Stimulated activated naive CD8-positive, alpha-beta T cell treated with anti-CD3 and anti-CD28 coated beads, Interleukin-15, Interleukin-2, amounts not matched to agents 100 ng/mL and 50 ng/mL, for 24 hours (primary cell): ENCODE results near the gene GPR17.

Source experiments
- H3K27ac Mint-ChIP-seq: one replicate; pipeline ENCODE4 v1.8.0; 2021; ENCODE audit warnings: mild to moderate bottlenecking, mixed read lengths
- H3K27me3 Mint-ChIP-seq: one replicate; pipeline ENCODE4 v1.8.0; 2021; ENCODE audit warnings: mixed read lengths
- H3K36me3 Mint-ChIP-seq: one replicate; pipeline ENCODE4 v1.8.0; 2021; ENCODE audit warnings: low read depth, mixed read lengths
- H3K4me1 Mint-ChIP-seq: one replicate; pipeline ENCODE4 v1.8.0; 2021; ENCODE audit warnings: low read depth, mixed read lengths
- H3K4me3 Mint-ChIP-seq: one replicate; pipeline ENCODE4 v1.8.0; 2021; ENCODE audit warnings: mild to moderate bottlenecking, mixed read lengths
- H3K9me3 Mint-ChIP-seq: one replicate; pipeline ENCODE4 v1.8.0; 2021; ENCODE audit warnings: mixed read lengths

GPR17 gene

DNA sequence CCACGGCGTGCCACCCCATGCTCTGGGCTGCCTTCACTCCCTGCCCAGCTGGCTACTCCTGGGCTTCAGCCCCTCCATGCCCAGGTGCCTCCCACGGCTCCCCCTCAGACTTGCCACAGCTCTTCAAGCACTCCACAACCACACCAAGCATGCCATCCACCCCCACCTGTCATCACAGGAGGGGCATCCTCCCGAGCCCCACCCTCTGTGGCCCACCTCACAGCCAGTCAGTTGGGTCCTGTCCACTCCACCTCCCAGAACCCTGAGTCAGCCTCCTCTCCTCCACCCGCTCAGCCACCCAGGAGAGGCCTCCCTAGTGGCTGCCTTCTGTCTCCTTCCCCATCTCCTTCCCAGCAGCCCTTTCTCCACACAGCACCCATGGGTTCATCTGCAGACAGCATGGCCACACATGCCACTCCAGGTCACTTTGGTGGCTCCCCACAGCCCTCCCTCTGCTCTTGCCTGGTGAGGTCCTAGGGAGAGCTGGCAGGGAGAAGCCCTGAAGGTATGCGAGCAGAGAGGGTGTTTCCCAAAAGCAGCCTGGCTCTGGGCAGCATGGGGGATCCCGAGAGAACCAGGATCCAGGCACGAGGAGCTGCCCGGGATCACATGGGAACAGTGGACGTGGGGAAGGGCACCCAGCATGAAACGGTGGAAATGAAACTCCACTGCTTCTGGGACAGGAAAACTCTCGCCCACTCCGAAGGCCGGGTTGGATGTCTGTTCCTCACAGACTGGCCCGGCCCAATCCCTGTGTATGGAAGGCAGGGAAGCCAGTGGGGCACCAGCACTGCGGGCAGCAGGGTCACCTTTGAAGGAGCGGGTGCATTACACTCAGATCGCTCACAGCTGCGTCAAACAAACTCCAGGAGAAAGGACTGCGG lies 26.6 kb downstream of the GPR17 start:
- Mint-ChIP-seq H3K9me3 (no peaks in the 10 kb centered on the region), H3K27me3 (peaks cover 63% of the 10 kb centered on the region), H3K4me3 (no peak overlapping the region), H3K36me3 (no peaks in the 10 kb centered on the region), H3K4me1 (peaks cover 6% of the 10 kb centered on the region), H3K27ac (no peak overlapping the region)

DNA sequence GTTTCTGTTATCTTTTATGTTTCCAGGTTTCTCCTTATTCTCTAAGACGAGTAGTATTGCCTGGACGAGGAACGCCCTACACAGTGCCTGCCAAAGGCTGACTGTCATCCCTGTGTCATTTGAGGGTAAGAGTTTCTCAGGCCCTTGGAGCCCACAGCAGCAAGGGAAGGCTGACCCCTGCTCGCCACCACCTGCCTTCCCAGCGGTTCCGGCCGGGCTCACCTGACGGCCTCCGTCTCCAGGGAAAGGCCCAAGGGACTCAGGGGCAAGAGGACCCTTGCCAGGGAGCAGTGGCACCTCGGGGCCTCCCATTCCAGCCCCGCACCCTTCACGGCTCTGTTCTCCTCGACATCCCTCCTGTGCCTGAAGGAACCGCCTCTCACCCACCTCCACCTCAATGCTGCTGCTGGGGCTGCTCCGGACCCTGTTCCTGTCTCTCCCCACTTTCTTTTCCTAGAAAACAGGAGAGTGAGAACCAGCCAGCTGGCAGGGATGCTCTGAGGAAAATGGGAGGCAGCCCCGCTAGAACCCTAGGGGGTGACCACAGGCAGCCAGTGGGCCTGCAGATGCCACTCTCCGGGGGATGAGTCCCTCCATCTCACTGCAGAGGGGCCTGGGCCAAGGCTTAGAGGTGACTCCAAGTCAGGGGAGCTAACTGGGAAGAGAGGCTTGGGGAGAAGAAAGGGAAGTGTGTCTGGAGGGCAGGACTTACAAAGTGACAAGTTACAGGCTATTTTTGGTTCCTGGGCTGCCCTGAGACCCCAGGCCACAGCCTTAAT lies 27.5 kb downstream of the GPR17 start:
- no peak overlapping the region for H3K27ac Mint-ChIP-seq
- H3K27me3 Mint-ChIP-seq: peaks cover 65% of the 10 kb centered on the region

DNA sequence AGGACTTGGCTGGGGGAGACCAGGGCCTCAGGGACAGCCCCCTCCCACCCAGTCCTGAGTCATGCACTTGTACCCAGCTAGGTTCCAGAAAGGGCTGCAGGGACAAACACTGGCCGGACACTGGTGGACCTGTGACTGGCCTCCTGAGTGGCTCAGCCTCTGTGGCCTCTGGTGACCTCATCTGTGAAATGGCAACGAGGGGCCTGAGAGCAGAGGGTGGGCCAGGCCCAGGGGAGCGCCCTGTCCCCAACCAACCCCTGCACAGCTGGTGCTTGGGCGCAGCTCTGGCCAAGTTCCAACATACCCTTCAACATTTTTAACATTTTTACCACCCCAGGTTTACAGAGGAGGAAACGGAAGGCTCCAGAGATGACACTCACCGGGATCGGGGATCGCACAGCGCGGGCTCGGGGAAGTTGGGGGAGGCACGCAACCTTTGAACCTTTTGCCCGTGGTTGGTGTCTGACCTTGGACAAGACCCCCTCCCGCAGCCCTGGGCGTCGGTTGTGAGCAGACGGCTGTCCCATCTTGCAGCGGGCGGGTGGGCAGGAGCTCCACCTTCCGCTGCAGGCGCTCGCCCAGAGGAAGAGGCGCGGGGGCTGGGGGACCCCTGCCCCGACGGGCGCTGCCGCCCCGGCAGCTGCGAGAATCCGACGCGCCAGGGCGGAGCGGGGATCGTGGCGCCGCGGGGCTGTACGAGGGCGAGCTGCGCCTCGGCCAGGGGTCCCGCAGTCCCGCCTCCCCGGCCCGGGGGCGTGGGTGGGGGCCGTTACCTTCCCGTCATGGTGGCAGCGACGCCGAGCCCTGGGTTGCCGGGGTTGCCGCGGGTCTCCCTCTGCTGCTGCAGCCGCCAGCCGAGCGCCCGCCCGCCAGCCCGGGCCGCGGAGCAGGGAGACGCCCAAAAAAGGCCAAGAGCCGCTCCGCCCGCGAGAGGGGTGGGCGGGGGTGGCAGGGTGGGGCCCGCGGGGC lies 28.6 kb downstream of the GPR17 start:
- no peaks in the 10 kb centered on the region for H3K36me3 Mint-ChIP-seq
- peaks cover 61% of the 10 kb centered on the region for H3K27me3 Mint-ChIP-seq
- no peak overlapping the region for H3K27ac Mint-ChIP-seq
- no peaks in the 10 kb centered on the region for H3K9me3 Mint-ChIP-seq
- H3K4me3 Mint-ChIP-seq: peak overlapping the region; percentile 77
- H3K4me1 Mint-ChIP-seq: peaks cover 6% of the 10 kb centered on the region

More for the DNA sequence above, 27.5 kb downstream of the GPR17 start:
- Mint-ChIP-seq H3K9me3 (no peaks in the 10 kb centered on the region), H3K4me1 (peaks cover 6% of the 10 kb centered on the region), H3K4me3 (no peak overlapping the region), H3K36me3 (no peaks in the 10 kb centered on the region)

DNA sequence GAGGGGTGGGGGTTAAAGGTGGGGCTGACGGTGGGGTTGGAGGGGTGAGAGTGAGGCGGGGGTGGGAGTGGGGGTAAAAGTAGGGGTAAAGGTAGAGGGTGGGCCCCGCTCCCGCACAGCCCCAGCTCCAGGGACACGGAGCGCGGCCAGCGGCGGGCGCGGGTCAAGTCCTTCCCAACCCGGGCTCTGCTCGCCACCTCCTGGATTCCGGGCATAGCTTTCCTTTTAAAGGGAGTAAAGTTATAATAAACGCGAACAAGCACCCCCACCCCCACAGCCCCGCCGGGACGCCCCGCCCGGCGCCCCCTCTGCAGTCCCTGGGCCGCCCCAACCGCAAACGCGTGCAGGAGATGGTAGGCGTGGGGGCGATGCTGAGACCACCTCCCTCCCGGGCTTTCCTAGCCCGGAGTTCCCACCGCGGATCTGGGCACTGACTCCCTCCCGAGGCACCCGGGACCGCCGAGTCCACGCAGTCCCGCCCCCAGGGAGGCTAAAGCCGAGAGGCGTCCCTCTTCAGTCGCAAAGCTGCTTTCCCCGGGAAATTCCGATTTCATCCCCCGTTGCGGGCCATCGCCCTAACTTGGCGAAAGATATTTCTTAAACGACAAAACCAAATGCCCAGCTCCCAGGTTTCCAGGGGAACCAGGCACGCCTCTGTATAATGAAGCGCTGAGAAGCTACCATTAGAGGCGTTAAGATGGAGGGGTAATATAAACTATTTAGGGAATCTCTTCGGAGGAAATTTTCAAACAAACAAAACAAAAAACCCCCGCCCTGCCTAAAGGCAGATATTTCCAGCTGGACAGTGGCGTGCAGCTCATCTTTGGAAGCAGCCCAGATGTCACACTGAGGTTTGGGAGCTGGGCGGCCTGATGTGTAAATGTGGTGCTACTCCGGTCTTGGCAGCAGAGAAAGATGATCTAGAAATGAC lies 29.6 kb downstream of the GPR17 start, which contains the start of gene LIMS2:
LIMS2 (minus strand) TSS at position 200 of the 931 bp plus-strand sequence. CDS start 506 bp downstream, outside the sequence.
- no peaks in the 10 kb centered on the region for H3K36me3 Mint-ChIP-seq
- H3K27me3 Mint-ChIP-seq: peaks cover 51% of the 10 kb centered on the region
- no peaks in the 10 kb centered on the region for H3K9me3 Mint-ChIP-seq
- peaks cover 6% of the 10 kb centered on the region for H3K4me1 Mint-ChIP-seq
- no peak within 1 kb of the TSS for H3K27ac Mint-ChIP-seq
- peak within 1 kb of the TSS; percentile 77 for H3K4me3 Mint-ChIP-seq

DNA sequence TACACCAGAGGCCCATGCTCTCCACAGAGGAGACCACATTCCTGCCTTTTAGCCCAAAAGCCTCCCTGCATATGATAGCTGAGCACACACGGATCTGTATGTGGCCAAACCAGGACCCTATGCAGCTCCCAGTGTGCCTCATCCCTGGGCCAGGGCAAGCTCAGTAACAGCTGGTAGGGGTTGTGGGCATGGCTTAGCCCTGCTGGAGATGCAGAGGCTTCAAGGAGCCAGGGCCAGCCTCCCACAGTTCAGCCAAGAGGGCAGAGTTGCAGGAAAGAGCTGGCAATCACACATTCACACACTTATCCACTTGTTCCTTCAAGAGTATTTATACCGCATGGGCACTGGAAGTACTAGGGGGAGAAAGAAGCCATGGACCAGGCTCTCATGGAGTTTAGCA lies 31.0 kb downstream of the GPR17 start:
- H3K4me1 Mint-ChIP-seq: peaks cover 6% of the 10 kb centered on the region
- H3K27ac Mint-ChIP-seq: no peak overlapping the region
- no peak overlapping the region for H3K4me3 Mint-ChIP-seq
- no peaks in the 10 kb centered on the region for H3K9me3 Mint-ChIP-seq
- H3K36me3 Mint-ChIP-seq: no peaks in the 10 kb centered on the region
- peaks cover 45% of the 10 kb centered on the region for H3K27me3 Mint-ChIP-seq

DNA sequence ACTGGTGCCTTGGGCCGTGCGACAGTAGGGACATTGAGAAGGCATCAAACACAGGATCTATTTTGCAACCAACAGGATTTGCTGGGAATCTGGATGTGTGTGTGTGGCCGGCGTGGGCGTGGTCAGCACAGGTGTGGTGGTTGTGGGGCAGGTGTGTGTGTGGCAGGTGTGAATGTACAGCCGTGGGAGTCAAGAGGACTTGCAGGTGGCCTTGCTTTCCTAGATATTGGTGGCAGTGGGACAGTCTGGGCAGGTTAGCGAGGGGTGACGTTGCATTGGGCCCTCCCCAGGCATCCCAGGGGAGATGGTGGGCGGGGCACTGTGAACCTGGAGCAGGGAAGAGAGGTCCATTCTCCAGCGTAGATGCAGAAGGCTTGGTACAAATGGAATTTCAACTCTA lies 32.6 kb downstream of the GPR17 start:
- no peak overlapping the region for H3K4me3 Mint-ChIP-seq
- H3K27ac Mint-ChIP-seq: no peak overlapping the region
- no peaks in the 10 kb centered on the region for H3K36me3 Mint-ChIP-seq
- H3K27me3 Mint-ChIP-seq: peaks cover 35% of the 10 kb centered on the region
- H3K9me3 Mint-ChIP-seq: no peaks in the 10 kb centered on the region
- peaks cover 6% of the 10 kb centered on the region for H3K4me1 Mint-ChIP-seq

DNA sequence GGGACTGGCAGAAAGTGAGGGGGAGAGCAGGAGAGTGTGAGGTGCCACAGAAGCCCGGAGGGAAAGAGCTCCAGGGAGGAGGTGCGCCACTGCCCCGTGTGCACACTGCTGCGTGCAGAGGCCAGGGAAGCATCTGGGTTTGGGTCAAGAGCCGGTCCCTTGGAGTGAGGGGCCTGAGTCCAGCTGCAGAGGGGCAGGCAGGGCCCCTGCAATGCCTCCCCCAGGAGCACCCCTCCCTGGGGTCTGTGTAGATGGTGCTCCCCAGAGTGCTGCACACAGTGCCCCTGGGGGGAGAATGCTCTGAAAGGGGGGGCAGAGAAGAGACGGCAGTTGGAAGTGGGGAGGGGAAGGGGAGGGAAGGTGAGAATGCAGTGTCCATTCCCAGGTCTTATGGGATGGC lies 33.0 kb downstream of the GPR17 start:
- Mint-ChIP-seq H3K9me3 (no peaks in the 10 kb centered on the region), H3K4me1 (peaks cover 6% of the 10 kb centered on the region), H3K36me3 (no peaks in the 10 kb centered on the region), H3K4me3 (no peak overlapping the region), H3K27ac (no peak overlapping the region), H3K27me3 (peaks cover 30% of the 10 kb centered on the region)

DNA sequence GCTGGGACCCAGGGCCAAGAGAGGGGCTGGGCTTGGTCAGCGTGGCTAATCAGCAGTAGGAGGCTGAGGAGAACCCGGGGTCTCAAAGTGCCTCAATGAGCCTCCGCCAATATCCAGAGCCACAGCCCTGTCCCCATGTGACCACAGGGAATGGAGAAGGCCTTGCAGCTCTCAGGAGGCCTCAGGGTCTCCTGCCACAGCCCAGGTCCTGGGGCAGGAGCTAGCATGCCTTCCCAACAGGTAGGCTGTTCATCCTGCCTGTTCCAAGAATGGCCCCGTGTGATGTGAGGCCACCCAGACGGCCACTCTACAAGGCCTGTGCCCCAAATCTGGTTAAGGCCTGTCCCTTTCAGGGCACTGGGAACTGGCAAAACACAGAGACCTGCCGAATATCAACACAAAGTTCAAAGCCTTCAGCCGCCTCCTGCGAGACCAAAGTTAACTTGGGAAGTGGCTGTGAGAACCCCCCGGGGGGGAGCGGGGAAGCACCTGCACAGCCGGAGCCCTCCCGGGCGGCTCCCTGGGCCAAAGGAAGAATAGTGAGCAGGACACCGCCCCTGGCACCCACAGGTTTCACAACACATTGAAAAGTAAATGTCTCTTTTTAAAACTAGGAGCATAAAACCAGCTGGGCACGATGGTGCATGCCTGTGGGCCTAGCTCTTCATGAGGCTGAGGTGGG lies 33.9 kb downstream of the GPR17 start:
- no peak overlapping the region for H3K27ac Mint-ChIP-seq
- peaks cover 24% of the 10 kb centered on the region for H3K27me3 Mint-ChIP-seq
- H3K4me1 Mint-ChIP-seq: peaks cover 6% of the 10 kb centered on the region
- H3K36me3 Mint-ChIP-seq: no peaks in the 10 kb centered on the region
- H3K4me3 Mint-ChIP-seq: no peak overlapping the region
- no peaks in the 10 kb centered on the region for H3K9me3 Mint-ChIP-seq

DNA sequence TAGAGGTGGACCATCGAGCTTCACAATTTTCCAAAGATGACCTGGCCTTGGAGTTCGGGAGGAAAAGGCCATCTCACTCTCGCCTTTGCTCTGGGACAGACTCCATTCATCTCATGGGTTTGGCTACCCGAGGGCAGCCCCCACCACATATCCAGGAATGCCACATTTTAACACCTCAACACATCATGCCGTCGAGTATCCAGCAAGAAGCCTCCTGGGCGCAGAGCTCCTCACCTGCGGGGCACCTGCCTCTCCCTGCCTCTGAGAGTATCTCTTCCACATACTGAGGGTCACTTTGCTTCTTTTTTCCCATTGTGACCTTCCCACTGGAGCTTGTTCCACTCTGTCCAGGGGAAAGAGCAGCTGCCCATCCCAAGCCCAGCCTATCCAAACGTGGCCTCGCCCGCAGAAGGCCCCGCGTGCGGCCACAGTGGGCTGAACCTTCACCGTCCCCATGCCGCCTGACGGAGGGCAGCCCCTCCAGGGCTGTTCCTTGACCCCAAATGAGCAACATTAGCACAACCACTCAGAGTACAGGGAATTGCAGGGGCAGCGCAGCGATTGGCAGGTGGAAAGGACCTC lies 34.8 kb downstream of the GPR17 start:
- peaks cover 4% of the 10 kb centered on the region for H3K4me1 Mint-ChIP-seq
- H3K36me3 Mint-ChIP-seq: no peaks in the 10 kb centered on the region
- H3K27me3 Mint-ChIP-seq: peaks cover 22% of the 10 kb centered on the region
- no peak overlapping the region for H3K4me3 Mint-ChIP-seq
- H3K27ac Mint-ChIP-seq: no peak overlapping the region
- no peaks in the 10 kb centered on the region for H3K9me3 Mint-ChIP-seq

DNA sequence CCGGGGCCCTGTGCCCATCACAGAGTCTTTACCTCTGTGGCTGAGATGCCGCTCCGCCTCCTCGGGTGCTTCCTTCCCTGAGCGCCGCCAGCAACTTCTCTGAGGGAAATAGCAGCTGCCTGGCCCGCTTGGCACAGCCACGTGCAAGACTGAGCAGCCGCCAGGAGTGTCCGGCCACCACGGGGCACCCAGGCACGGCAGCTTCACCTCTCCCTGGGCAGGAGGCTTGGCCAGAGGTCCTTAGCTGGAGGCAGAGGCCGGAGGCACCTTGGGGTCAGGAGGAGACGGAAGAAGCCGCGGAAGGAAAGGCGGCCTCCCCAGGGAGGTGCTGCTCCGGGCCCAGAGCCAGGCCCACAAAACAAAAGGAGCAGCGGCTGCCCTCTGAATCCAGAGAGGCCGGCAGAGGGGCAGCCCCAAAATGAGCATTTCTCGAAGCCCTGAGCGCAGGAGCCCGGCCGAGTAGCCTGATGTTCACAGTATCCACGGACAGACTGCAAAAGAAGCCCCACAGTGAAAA lies 35.4 kb downstream of the GPR17 start:
- H3K27ac Mint-ChIP-seq: no peak overlapping the region
- no peaks in the 10 kb centered on the region for H3K36me3 Mint-ChIP-seq
- H3K9me3 Mint-ChIP-seq: no peaks in the 10 kb centered on the region
- H3K4me3 Mint-ChIP-seq: no peak overlapping the region
- peaks cover 17% of the 10 kb centered on the region for H3K27me3 Mint-ChIP-seq
- no peaks in the 10 kb centered on the region for H3K4me1 Mint-ChIP-seq

DNA sequence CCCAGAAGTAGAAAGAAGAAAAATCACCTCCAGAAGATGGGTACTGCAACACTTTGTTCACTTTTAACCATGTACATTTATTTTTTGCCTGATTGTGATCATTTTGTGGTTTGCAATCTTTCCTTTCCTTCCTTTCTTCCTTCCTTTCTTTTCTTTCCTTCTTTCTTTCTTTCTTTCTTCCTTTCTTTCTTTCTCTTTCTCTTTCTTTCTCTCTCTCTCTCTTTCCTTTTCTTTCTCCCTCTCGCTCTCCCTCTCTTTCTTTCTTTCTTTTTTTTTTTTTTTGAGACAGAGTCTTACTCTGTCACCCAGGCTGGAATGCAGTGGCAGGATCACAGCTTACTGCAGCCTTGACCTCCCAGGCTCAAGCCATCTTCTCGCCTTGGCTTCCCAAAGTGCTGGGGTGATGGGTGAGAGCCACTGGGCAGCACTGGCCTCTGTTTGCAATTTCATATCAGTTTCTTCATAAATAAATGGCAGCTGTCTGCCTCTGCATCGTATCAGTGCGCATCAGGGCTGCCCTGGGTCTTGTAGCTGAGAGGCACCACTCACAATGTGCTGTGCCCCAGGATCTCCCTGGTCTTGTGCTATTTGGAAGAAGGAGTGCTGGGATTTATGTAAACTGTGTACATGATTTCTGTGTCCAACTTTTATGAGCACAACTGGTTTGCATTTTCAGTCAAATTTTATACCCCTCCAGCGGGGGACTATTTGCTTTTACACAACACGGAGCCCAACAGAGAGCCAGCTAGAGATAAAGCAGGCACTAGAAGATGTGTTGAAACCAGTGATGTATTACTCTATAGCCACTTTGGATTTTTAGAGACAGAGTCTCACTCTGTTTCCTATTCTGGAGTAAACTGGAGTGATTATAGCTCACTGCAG lies 36.3 kb downstream of the GPR17 start:
- Mint-ChIP-seq H3K4me3 (no peak overlapping the region), H3K36me3 (no peaks in the 10 kb centered on the region), H3K9me3 (no peaks in the 10 kb centered on the region), H3K4me1 (no peaks in the 10 kb centered on the region), H3K27me3 (peaks cover 13% of the 10 kb centered on the region), H3K27ac (no peak overlapping the region)

DNA sequence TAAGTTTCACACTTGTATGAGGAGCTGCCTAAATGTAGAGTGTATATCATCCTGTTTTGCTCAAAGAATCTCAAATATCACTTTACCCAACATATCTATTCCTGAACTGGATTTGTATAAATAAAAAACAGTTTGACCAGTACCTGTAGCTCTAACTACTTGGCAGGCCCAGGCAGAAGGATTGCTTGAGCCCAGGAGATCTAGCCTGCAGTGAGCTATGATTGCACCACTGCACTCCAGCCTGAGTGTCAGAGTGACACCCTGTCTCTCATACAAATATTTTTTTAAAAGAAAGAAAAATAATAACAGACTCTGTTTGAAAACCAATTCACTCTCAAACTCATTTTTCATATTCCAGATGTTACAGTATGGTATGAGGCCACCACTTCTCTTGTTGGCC lies 37.1 kb downstream of the GPR17 start:
- Mint-ChIP-seq H3K9me3 (peaks cover 1% of the 10 kb centered on the region), H3K27ac (no peak overlapping the region), H3K4me1 (no peaks in the 10 kb centered on the region)

More for the DNA sequence above, 37.1 kb downstream of the GPR17 start:
- no peaks in the 10 kb centered on the region for H3K36me3 Mint-ChIP-seq
- no peak overlapping the region for H3K4me3 Mint-ChIP-seq
- H3K27me3 Mint-ChIP-seq: peaks cover 9% of the 10 kb centered on the region
